Measurements from ENCODE around the gene BRD3OS. TPM values are rescaled to one million over a fixed set of nuclear protein-coding genes. Genes with fewer than 3 reads are reported as not detected.
"Not testable (repeated sequence)": the region's sequence is repeated elsewhere in the genome, so short reads cannot be mapped to it uniquely, and the experiment has no call there.

BRD3OS gene
- total RNA-seq, 1 donor: 14.3 TPM

GRCh38 chr9:133987946-133988665 lies 37.2 kb upstream of the BRD3OS start:
- DNase-seq (ENCODE audit: low read depth in 2 of 3, low spot score in 2 of 3): no peak

GRCh38 chr9:133988771-133989170 lies 36.5 kb upstream of the BRD3OS start:
- DNase-seq (ENCODE audit: low read depth in 2 of 3, low spot score in 2 of 3): not testable (repeated sequence)

- DNase-seq (ENCODE audit: low read depth in 2 of 3, low spot score in 2 of 3): no peak
These were observed 35.5 kb upstream of the BRD3OS start for GRCh38 chr9:133989625-133990365.

- no peak for DNase-seq (ENCODE audit: low read depth in 2 of 3, low spot score in 2 of 3)
These were observed 34.7 kb upstream of the BRD3OS start for GRCh38 chr9:133990366-133991213.

- no peak for DNase-seq (ENCODE audit: low read depth in 2 of 3, low spot score in 2 of 3)
These were observed 33.9 kb upstream of the BRD3OS start for GRCh38 chr9:133991214-133991921.

- peak in 2 of 3 donors; percentile 26 to 35 for DNase-seq (ENCODE audit: low read depth in 2 of 3, low spot score in 2 of 3)
These were observed 33.1 kb upstream of the BRD3OS start, which contains the start of gene VAV2 for GRCh38 chr9:133991964-133992779. Gene VAV2, minus strand, starts transcription at chr9:133992324. Its CDS starts 46 bp downstream, at chr9:133992278.

- peak; percentile 52 to 62 (median 58) for DNase-seq (ENCODE audit: low read depth in 2 of 3, low spot score in 2 of 3)
These were observed 32.3 kb upstream of the BRD3OS start for GRCh38 chr9:133992780-133993634.

GRCh38 chr9:133993635-133994253 lies 31.5 kb upstream of the BRD3OS start:
- no peak for DNase-seq (ENCODE audit: low read depth in 2 of 3, low spot score in 2 of 3)

- peak; percentile 45 to 73 (median 57) for DNase-seq (ENCODE audit: low read depth in 2 of 3, low spot score in 2 of 3)
These were observed 30.8 kb upstream of the BRD3OS start for GRCh38 chr9:133994353-133995011.

GRCh38 chr9:133995012-133995896 lies 30.0 kb upstream of the BRD3OS start:
- no peak for DNase-seq (ENCODE audit: low read depth in 2 of 3, low spot score in 2 of 3)

GRCh38 chr9:133996531-133997520 lies 28.5 kb upstream of the BRD3OS start:
- DNase-seq (ENCODE audit: low read depth in 2 of 3, low spot score in 2 of 3): no peak

- no peak for DNase-seq (ENCODE audit: low read depth in 2 of 3, low spot score in 2 of 3)
These were observed 27.7 kb upstream of the BRD3OS start for GRCh38 chr9:133997584-133997983.

GRCh38 chr9:133998915-133999595 lies 26.2 kb upstream of the BRD3OS start:
- no peak for DNase-seq (ENCODE audit: low read depth in 2 of 3, low spot score in 2 of 3)

- DNase-seq (ENCODE audit: low read depth in 2 of 3, low spot score in 2 of 3): no peak
These were observed 25.4 kb upstream of the BRD3OS start for GRCh38 chr9:133999851-134000265.

GRCh38 chr9:134002796-134003195 lies 22.5 kb upstream of the BRD3OS start:
- no peak for DNase-seq (ENCODE audit: low read depth in 2 of 3, low spot score in 2 of 3)
